H9 (cell line): ENCODE data around the gene MAD1L1. TPM values are rescaled to one million over a fixed set of nuclear protein-coding genes. Genes with fewer than 3 reads are reported as not detected.

Experiments used
- DNase-seq: peaks from one replicate; pipeline ENCODE4 v3.0.0-alpha.2; 2017
- H2AFZ ChIP-seq: one replicate; pipeline ENCODE4 v1.6.1; 2013; ENCODE audit warnings: mild to moderate bottlenecking, low read length, control low read depth, moderate library complexity
- H2AK5ac ChIP-seq: 2 replicates; pipeline ENCODE4 v1.6.1; 2013; ENCODE audit warnings: low read length, control low read depth, mixed read lengths; ENCODE audit not compliant: insufficient read length
- H2BK120ac ChIP-seq: one replicate; pipeline ENCODE4 v1.6.1; 2013; ENCODE audit warnings: low read depth, mild to moderate bottlenecking, low read length, control low read depth, inconsistent platforms; ENCODE audit not compliant: poor library complexity, severe bottlenecking
- H2BK12ac ChIP-seq: 2 replicates; pipeline ENCODE4 v1.6.1; 2013; ENCODE audit warnings: low read length, control low read depth, mixed read lengths, low read depth; ENCODE audit not compliant: insufficient read length
- H2BK15ac ChIP-seq: 2 replicates; pipeline ENCODE4 v1.6.1; 2013; ENCODE audit warnings: low read depth, low read length, control low read depth
- H2BK20ac ChIP-seq: one replicate; pipeline ENCODE4 v1.6.1; 2013; ENCODE audit warnings: low read depth, mild to moderate bottlenecking, low read length, control low read depth, inconsistent platforms; ENCODE audit not compliant: poor library complexity, severe bottlenecking
- H2BK5ac ChIP-seq: 2 replicates; pipeline ENCODE4 v1.6.1; 2013; ENCODE audit warnings: low read length, control low read depth, mixed read lengths; ENCODE audit not compliant: insufficient read length
- H3K14ac ChIP-seq: 2 replicates; pipeline ENCODE4 v1.6.1; 2013; ENCODE audit warnings: low read length, control low read depth; ENCODE audit not compliant: insufficient read depth
- H3K18ac ChIP-seq: 2 replicates; pipeline ENCODE4 v1.6.1; 2013; ENCODE audit warnings: low read depth, mild to moderate bottlenecking, mixed read lengths, low read length, control low read depth; ENCODE audit not compliant: insufficient read length
- H3K23ac ChIP-seq: 2 replicates; pipeline ENCODE4 v1.6.1; 2013; ENCODE audit warnings: low read length, control low read depth, mixed read lengths, low read depth; ENCODE audit not compliant: insufficient read length
- H3K23me2 ChIP-seq: 2 replicates; pipeline ENCODE4 v1.6.1; 2013; ENCODE audit warnings: low read depth, mild to moderate bottlenecking, mixed read lengths, low read length, control low read depth; ENCODE audit not compliant: insufficient read length, poor library complexity, severe bottlenecking
- H3K27ac ChIP-seq: 2 replicates; pipeline ENCODE4 v1.5.1; 2013; ENCODE audit warnings: low read length, control low read depth, mixed read lengths, low read depth; ENCODE audit not compliant: insufficient read length
- H3K27me3 ChIP-seq: 2 replicates; pipeline ENCODE4 v1.6.1; 2013; ENCODE audit warnings: low read length, control low read depth, inconsistent platforms; ENCODE audit not compliant: insufficient read depth
- H3K4ac ChIP-seq: 2 replicates; pipeline ENCODE4 v1.6.1; 2013; ENCODE audit warnings: low read depth, mild to moderate bottlenecking, control low read depth, inconsistent platforms, low read length, moderate library complexity
- H3K4me1 ChIP-seq: 2 replicates; pipeline ENCODE4 v1.6.1; 2013; ENCODE audit warnings: low read length, control low read depth, inconsistent platforms; ENCODE audit not compliant: insufficient read depth
- H3K4me2 ChIP-seq: 2 replicates; pipeline ENCODE4 v1.6.1; 2013; ENCODE audit warnings: low read length, control low read depth, mixed read lengths; ENCODE audit not compliant: insufficient read length, insufficient read depth
- H3K56ac ChIP-seq: 2 replicates; pipeline ENCODE4 v1.6.1; 2013; ENCODE audit warnings: low read depth, mild to moderate bottlenecking, mixed read lengths, low read length, control low read depth; ENCODE audit not compliant: insufficient read length
- H3K79me1 ChIP-seq: 2 replicates; pipeline ENCODE4 v1.6.1; 2013; ENCODE audit warnings: low read depth, mild to moderate bottlenecking, moderate library complexity, low read length, control low read depth, inconsistent platforms; ENCODE audit not compliant: insufficient read depth, poor library complexity, severe bottlenecking
- H3K79me2 ChIP-seq: 2 replicates; pipeline ENCODE4 v1.6.1; 2013; ENCODE audit warnings: low read length, control low read depth, inconsistent platforms; ENCODE audit not compliant: insufficient read depth
- H3K9ac ChIP-seq: 2 replicates; pipeline ENCODE4 v1.6.1; 2013; ENCODE audit warnings: low read length, control low read depth, mixed read lengths; ENCODE audit not compliant: insufficient read length; ENCODE audit errors: extremely low read depth
- H3K9me3 ChIP-seq: one replicate; pipeline ENCODE4 v1.6.1; 2013; ENCODE audit warnings: low read depth, low read length, inconsistent platforms; ENCODE audit not compliant: control insufficient read depth
- H3T11ph ChIP-seq: one replicate; pipeline ENCODE4 v1.6.1; 2013; ENCODE audit warnings: mild to moderate bottlenecking, low read length, control low read depth, inconsistent platforms
- H4K20me1 ChIP-seq: one replicate; pipeline ENCODE4 v1.6.1; 2013; ENCODE audit not compliant: control insufficient read depth, insufficient read length, insufficient read depth
- H4K5ac ChIP-seq: 2 replicates; pipeline ENCODE4 v1.6.1; 2013; ENCODE audit warnings: low read depth, mild to moderate bottlenecking, mixed read lengths, low read length, control low read depth; ENCODE audit not compliant: insufficient read length
- H4K8ac ChIP-seq: replicated peaks from 2 replicates; pipeline ENCODE4 v1.6.1; 2013; ENCODE audit warnings: low read length, control low read depth, mixed read lengths, low read depth; ENCODE audit not compliant: insufficient read length
- H4K91ac ChIP-seq: 2 replicates; pipeline ENCODE4 v1.6.1; 2013; ENCODE audit warnings: low read depth, mild to moderate bottlenecking, moderate library complexity, mixed read lengths, low read length, control low read depth; ENCODE audit not compliant: insufficient read length
- H3K27ac Mint-ChIP-seq, 3 experiments: 2 replicates in 2 of 3; 3 replicates in 1 of 3; pipeline ENCODE4 v1.8.0; 2020 to 2021; ENCODE audit warnings: mixed read lengths in 3 of 3, mild to moderate bottlenecking in 1 of 3, moderate library complexity in 1 of 3
- H3K27me3 Mint-ChIP-seq: 2 replicates; pipeline ENCODE4 v1.8.0; 2021; ENCODE audit warnings: low read depth, mild to moderate bottlenecking, moderate library complexity, mixed read lengths
- H3K36me3 Mint-ChIP-seq, 3 experiments: 2 replicates in 2 of 3; 3 replicates in 1 of 3; pipeline ENCODE4 v1.8.0; 2020 to 2021; ENCODE audit warnings: low read depth in 3 of 3, mixed read lengths in 3 of 3; ENCODE audit not compliant: insufficient read depth in 1 of 3
- H3K4me1 Mint-ChIP-seq, 2 experiments: 2 replicates each; pipeline ENCODE4 v1.8.0; 2020; ENCODE audit warnings: mixed read lengths in 2 of 2
- H3K4me3 Mint-ChIP-seq, 2 experiments: 2 replicates in 1 of 2; 3 replicates in 1 of 2; pipeline ENCODE4 v1.8.0; 2020 to 2021; ENCODE audit warnings: mild to moderate bottlenecking in 2 of 2, mixed read lengths in 2 of 2, moderate library complexity in 1 of 2
- H3K9me3 Mint-ChIP-seq, 2 experiments: 2 replicates in 1 of 2; 3 replicates in 1 of 2; pipeline ENCODE4 v1.8.0; 2020; ENCODE audit warnings: mild to moderate bottlenecking in 2 of 2, mixed read lengths in 2 of 2, moderate library complexity in 1 of 2
- CTCF ChIP-seq: fragments of 200-600 bp; sonication (generic); conservative IDR thresholded peaks from 3 replicates; pipeline ENCODE4 v1.8.0; 2021; ENCODE audit warnings: antibody characterized with exemption, mild to moderate bottlenecking
- WGBS: extraction: QIAGEN DNeasy Blood & Tissue Kit; methylation state at CpG from one replicate; pipeline ENCODE4 v1.1.7; 2013; ENCODE audit warnings: missing lambda C conversion rate, low lambda C conversion rate, mixed read lengths; ENCODE audit not compliant: insufficient read length; ENCODE audit errors: extremely low coverage; 5-methylcytosine and 5-hydroxymethylcytosine counted together
- total RNA-seq: library from RNA; stranded (reverse); gene quantifications from 2 replicates; pipeline ENCODE4 v1.2.1, GENCODE V29; 2021

The MAD1L1 gene
- total RNA-seq, 1 experiment from 2014 or later, result 39.0 TPM

- H2BK5ac ChIP-seq, result no peak overlapping the region
- no peak overlapping the region for H3T11ph ChIP-seq
- no peak overlapping the region for H3K27ac ChIP-seq
- no peak overlapping the region for H3K56ac ChIP-seq
- peaks cover 7% of the 10 kb centered on the region for H3K9me3 ChIP-seq
- no peak overlapping the region for H2AFZ ChIP-seq
- no peak overlapping the region for H3K23ac ChIP-seq
- no peak overlapping the region for H4K5ac ChIP-seq
- Mint-ChIP-seq H3K4me3 (no peak overlapping the region), H3K36me3 (peaks cover 21 to 24% (median 22%) of the 10 kb centered on the region in 3 experiments), H3K9me3 (peaks cover 12 to 19% of the 10 kb centered on the region in 2 experiments), H3K4me1 (peaks cover 7% of the 10 kb centered on the region in 2 experiments), H3K27me3 (no peaks in the 10 kb centered on the region; the same call in 1 of the 2 replicates), H3K27ac (peak overlapping the region in 2 of 3 experiments; percentile 17 to 83; a peak in 2 of 7 replicates)
- H2AK5ac ChIP-seq, result no peak overlapping the region
- WGBS, result no CpG with 5 or more reads among the region's 26 CpGs
- H4K91ac ChIP-seq, result no peak overlapping the region
- no peaks in the 10 kb centered on the region for H3K4me1 ChIP-seq
- no peak for DNase-seq
- no peaks in the 10 kb centered on the region for H3K27me3 ChIP-seq
- H3K79me1 ChIP-seq, result no peaks in the 10 kb centered on the region
- no peaks in the 10 kb centered on the region for H3K23me2 ChIP-seq
- no peak overlapping the region for H3K18ac ChIP-seq
- H4K20me1 ChIP-seq, result no peaks in the 10 kb centered on the region
- no peak overlapping the region for H2BK15ac ChIP-seq
- no peak overlapping the region for H3K9ac ChIP-seq
- no peak overlapping the region for H3K4ac ChIP-seq
- H3K79me2 ChIP-seq, result no peaks in the 10 kb centered on the region
- no peak overlapping the region for H4K8ac ChIP-seq
- no peak overlapping the region for H3K14ac ChIP-seq
- H3K4me2 ChIP-seq, result no peak overlapping the region
- no peak overlapping the region for H2BK20ac ChIP-seq
- no peak overlapping the region for H2BK120ac ChIP-seq
- H2BK12ac ChIP-seq, result no peak overlapping the region
- TF ChIP-seq CTCF, result no peak
These were observed 348.0 kb downstream of the MAD1L1 start for GRCh38 chr7:1884583-1885350.
